Karpas-422 (cell line): ENCODE measurements around the gene ZNF212. TPM values are rescaled to one million over a fixed set of nuclear protein-coding genes. Genes with fewer than 3 reads are reported as not detected.

Experiments used
- DNase-seq: peaks from one replicate; pipeline ENCODE4 v3.0.0-alpha.2; 2015
- H2AFZ ChIP-seq: fragments of 200-600 bp; sonication (generic); 2 replicates; pipeline ENCODE4 v1.6.1; 2014; ENCODE audit warnings: antibody characterized with exemption, low read length, mixed read lengths
- H3K27ac ChIP-seq: fragments of 200-600 bp; sonication (generic); 2 replicates; pipeline ENCODE4 v1.5.1; 2014; ENCODE audit warnings: mild to moderate bottlenecking, low read length, moderate library complexity
- H3K27me3 ChIP-seq: fragments of 200-600 bp; sonication (generic); 2 replicates; pipeline ENCODE4 v1.6.1; 2014; ENCODE audit warnings: low read length, mixed read lengths
- H3K36me3 ChIP-seq: fragments of 200-600 bp; sonication (generic); 2 replicates; pipeline ENCODE4 v1.6.1; 2014; ENCODE audit warnings: low read length, mixed read lengths; ENCODE audit not compliant: insufficient read depth
- H3K4me1 ChIP-seq: fragments of 200-600 bp; sonication (generic); 2 replicates; pipeline ENCODE4 v1.6.1; 2014; ENCODE audit warnings: mild to moderate bottlenecking, low read length, mixed read lengths
- H3K4me2 ChIP-seq: fragments of 200-600 bp; sonication (generic); 2 replicates; pipeline ENCODE4 v1.6.1; 2014; ENCODE audit warnings: low read length, low read depth, mild to moderate bottlenecking; ENCODE audit not compliant: poor library complexity, severe bottlenecking
- H3K4me3 ChIP-seq: fragments of 200-600 bp; sonication (generic); 2 replicates; pipeline ENCODE4 v1.5.1; 2014; ENCODE audit warnings: mild to moderate bottlenecking, antibody characterized with exemption, low read length, mixed read lengths
- H3K79me2 ChIP-seq: fragments of 200-600 bp; sonication (generic); 2 replicates; pipeline ENCODE4 v1.6.1; 2014; ENCODE audit warnings: mild to moderate bottlenecking, low read length, mixed read lengths
- H3K9ac ChIP-seq: fragments of 200-600 bp; sonication (generic); 2 replicates; pipeline ENCODE4 v1.6.0; 2014; ENCODE audit warnings: low read length
- H3K9me2 ChIP-seq: fragments of 200-600 bp; sonication (generic), shearing (Covaris generic); replicated peaks from 2 replicates; pipeline ENCODE4 v1.6.0; 2014; ENCODE audit warnings: mild to moderate bottlenecking, low read length, moderate library complexity; ENCODE audit not compliant: insufficient read depth
- H3K9me3 ChIP-seq: fragments of 300-700, 200-600 bp; sonication (generic); 2 replicates; pipeline ENCODE4 v1.6.1; 2014; ENCODE audit warnings: low read length, mixed read lengths
- H4K20me1 ChIP-seq: fragments of 200-600 bp; sonication (generic); 2 replicates; pipeline ENCODE4 v1.6.1; 2014; ENCODE audit warnings: mild to moderate bottlenecking, antibody characterized with exemption, low read length, low read depth; ENCODE audit not compliant: insufficient read depth
- total RNA-seq: library from RNA; depleted of rRNA; stranded (reverse); fragments of >200 nt; shearing (Covaris generic); gene quantifications from 2 replicates; pipeline ENCODE4 v1.2.3, GENCODE V29; 2014; ENCODE audit warnings: low replicate concordance

The ZNF212 gene
- total RNA-seq, 1 experiment from 2014 or later = 3.5 TPM

DNA sequence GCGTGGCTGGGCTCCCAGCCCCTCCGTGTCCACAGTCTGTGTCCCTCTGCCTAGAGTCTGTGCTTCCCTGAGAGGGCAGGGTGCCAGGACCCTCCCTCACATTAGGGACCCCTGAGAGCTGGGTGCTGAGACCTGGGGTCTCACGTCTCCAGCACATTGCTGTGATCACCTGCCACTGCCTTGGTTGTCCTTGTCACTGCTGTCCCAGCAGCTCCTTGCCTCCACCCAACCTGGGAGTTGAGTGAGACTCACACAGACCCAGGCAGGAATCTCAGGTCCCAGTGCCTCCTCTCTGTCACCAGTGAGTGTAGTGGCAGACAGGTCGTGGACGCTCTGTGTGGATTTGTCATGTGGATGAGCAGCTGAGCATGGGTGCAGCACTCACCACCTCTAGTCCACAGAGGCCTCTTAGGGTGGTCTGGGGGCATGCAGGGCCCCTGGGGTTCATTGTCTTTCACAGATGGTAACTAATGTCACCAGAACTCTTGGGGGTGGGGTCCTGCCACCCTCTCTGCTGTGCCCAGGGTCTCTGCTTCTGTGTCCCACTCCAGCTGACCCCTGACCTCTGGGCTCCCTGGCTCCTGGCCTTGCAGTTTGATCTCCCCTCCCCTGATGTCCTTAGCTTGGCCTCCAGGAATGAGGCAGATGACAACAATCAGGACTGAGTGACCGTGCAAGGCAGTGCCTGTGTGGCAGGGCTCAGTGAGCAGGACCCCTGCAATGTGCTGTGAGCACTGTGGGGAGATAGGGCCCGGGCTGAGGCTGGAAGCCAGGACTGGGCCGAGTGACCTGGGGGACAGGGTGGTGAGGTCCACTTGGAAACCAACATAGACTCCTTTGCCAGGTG lies 41.4 kb downstream of the ZNF212 start:
- Histone ChIP-seq H3K4me2 (no peak overlapping the region), H4K20me1 (no peaks in the 10 kb centered on the region), H3K9me3 (no peaks in the 10 kb centered on the region), H3K4me3 (no peak overlapping the region), H2AFZ (no peak overlapping the region), H3K27ac (no peak overlapping the region), H3K79me2 (no peaks in the 10 kb centered on the region), H3K4me1 (no peaks in the 10 kb centered on the region; the same call in 1 of the 2 replicates), H3K36me3 (peaks cover 19% of the 10 kb centered on the region; the same call in 1 of the 2 replicates), H3K27me3 (no peaks in the 10 kb centered on the region), H3K9me2 (no peaks in the 10 kb centered on the region), H3K9ac (no peak overlapping the region)
- DNase-seq = no peak

DNA sequence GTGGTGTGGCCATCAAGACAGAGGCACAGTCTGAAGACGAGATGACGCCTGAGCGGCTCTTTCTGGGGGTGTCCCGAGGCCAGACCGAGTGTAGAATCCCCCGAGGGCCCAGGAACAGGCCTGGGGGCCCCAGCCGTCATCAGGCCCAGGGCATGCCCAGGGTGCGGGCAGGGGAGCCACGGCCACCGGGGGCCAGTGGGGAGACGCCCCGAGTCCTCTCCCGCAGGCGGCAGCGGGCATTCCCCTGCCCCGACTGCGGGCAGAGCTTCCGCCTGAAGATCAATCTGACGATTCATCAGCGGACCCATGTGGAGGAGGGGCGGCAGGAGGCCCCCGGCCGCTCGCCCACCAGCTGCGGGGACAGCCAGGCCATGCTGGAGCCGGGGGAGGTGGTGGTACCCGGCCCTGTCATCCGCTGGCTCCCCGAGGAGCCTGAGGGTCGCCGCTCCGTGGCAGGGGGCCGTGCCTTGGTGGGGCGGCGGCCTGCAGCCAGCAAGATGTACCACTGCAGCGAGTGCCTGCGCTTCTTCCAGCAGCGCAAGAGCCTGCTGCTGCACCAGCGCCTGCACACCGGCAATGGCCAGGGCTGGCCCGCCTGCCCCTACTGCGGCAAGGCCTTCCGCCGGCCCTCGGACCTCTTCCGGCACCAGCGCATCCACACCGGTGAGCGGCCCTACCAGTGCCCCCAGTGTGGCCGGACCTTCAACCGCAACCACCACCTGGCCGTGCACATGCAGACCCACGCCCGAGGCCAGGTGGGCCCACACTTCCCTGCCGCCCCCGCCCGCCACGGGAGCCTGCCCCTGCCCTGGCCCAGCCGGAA lies 42.3 kb downstream of the ZNF212 start:
- Histone ChIP-seq H3K9me2 (no peaks in the 10 kb centered on the region), H3K4me2 (no peak overlapping the region), H2AFZ (no peak overlapping the region), H3K9me3 (no peaks in the 10 kb centered on the region), H3K36me3 (peaks cover 16% of the 10 kb centered on the region; the same call in 1 of the 2 replicates), H3K27me3 (no peaks in the 10 kb centered on the region), H3K4me1 (no peaks in the 10 kb centered on the region; the same call in 1 of the 2 replicates), H4K20me1 (no peaks in the 10 kb centered on the region), H3K79me2 (no peaks in the 10 kb centered on the region), H3K4me3 (no peak overlapping the region), H3K9ac (no peak overlapping the region), H3K27ac (no peak overlapping the region)
- DNase-seq = no peak

DNA sequence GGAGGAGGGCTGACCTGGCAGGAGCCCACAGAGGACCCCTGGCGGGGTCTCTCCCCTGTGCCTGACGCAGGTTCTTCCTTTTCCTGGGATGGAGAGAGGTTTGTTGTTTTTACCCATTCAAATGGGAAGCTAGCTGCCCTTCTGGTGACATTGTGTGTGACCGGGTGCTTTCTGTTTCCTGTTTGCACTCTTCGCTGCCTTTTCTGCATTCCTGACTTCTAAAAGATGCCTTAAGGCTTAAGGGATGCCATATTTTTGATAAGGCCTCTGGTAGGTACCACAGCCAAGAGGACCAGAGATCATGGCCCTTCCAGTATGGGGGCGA lies 42.8 kb downstream of the ZNF212 start:
- Histone ChIP-seq H2AFZ (no peak overlapping the region), H3K27me3 (no peaks in the 10 kb centered on the region), H3K9me2 (no peaks in the 10 kb centered on the region), H3K4me2 (no peak overlapping the region), H3K27ac (no peak overlapping the region), H3K79me2 (no peaks in the 10 kb centered on the region), H3K4me3 (no peak overlapping the region), H3K4me1 (no peaks in the 10 kb centered on the region; the same call in 1 of the 2 replicates), H3K36me3 (peaks cover 15% of the 10 kb centered on the region; the same call in 1 of the 2 replicates), H3K9ac (no peak overlapping the region), H3K9me3 (no peaks in the 10 kb centered on the region), H4K20me1 (no peaks in the 10 kb centered on the region)
- no peak for DNase-seq

DNA sequence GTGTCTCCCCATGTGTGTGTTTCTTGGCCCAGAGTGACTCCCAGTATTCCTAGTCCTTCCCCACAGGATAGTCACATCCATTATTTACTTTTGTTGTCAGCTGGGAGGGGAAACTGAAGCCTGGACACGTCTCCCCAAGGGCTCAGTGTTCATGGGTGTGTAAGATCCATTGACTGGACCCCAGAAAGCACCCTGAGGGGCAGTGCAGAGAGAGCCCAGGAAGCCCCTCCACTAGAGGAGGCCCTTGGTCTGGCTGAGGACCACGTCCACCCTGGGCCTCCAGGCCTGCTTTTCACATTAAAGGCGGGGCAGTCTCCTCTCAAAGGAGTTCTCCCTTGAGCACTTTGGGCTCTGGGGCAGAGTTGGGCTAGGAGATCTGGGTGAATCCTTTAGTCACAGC lies 43.9 kb downstream of the ZNF212 start:
- H3K36me3 ChIP-seq = peaks cover 14% of the 10 kb centered on the region; the same call in 1 of the 2 replicates
- H3K4me1 ChIP-seq = no peaks in the 10 kb centered on the region; the same call in 1 of the 2 replicates
- H3K4me2 ChIP-seq = no peak overlapping the region
- H3K9me3 ChIP-seq = no peaks in the 10 kb centered on the region
- no peaks in the 10 kb centered on the region for H3K79me2 ChIP-seq
- no peak overlapping the region for H3K27ac ChIP-seq
- no peak overlapping the region for H3K4me3 ChIP-seq
- H3K9me2 ChIP-seq = no peaks in the 10 kb centered on the region
- H2AFZ ChIP-seq = no peak overlapping the region
- no peak for DNase-seq
- no peaks in the 10 kb centered on the region for H4K20me1 ChIP-seq
- H3K27me3 ChIP-seq = no peaks in the 10 kb centered on the region
- H3K9ac ChIP-seq = no peak overlapping the region

DNA sequence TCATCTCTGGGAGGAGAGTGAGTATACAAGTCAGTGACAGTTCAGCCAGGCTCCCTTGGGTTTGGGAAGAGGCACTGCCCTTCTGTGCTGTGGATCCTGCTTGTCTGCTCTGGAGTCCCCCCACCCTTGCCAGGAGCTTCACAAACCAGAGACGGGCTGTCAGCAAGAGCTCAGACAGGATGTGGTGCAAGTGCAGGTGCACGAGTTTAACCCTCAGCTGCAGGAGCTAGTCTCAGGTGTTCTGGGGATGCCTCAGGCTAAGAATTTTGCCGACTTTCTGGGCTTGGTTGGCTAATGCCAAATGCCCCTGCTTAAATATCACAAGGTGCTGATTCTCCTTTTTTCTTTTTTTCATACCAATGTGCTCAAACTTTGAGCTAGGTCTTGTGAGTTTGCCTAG lies 44.9 kb downstream of the ZNF212 start:
- DNase-seq = no peak

DNA sequence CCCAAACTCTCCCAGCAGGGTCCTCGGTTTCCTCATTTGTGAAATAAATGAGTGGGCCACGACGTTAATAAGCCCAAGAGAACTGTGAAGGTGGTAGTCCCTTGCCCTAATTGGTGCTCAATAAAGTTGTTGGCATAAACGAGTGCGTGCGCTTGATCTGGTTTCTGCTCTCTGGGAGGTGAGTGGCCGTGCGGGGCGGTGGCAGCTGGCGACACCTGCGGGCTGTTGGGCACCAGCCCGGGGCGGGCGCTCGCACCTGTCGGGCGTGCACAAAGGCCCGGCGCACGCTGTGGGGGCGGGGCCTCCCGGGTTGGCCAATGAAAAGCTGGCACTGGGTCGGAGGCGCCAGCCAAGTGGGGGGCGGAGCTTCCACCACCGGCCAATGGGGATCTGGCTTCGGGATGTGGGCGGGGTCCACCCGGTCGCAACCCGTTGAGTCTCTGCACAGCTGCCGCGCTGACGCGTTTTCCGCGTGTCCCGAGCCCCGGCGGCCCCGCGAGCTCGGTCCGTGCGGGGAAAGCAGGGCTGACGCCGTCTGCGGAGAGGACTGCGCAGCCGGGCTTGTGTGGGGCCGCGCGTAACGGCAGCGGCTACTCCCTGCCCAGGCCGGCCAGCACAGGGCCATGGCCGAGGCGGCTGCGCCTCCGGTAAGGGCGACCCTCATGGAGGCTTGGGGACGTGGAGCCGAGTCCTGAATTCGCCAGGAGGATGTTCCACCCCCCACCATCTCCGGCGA lies 45.6 kb downstream of the ZNF212 start:
- no peaks in the 10 kb centered on the region for H3K27me3 ChIP-seq
- no peak overlapping the region for H3K4me2 ChIP-seq
- H3K4me3 ChIP-seq = no peak overlapping the region
- DNase-seq = no peak
- no peaks in the 10 kb centered on the region for H4K20me1 ChIP-seq
- H3K79me2 ChIP-seq = no peaks in the 10 kb centered on the region
- no peak overlapping the region for H3K27ac ChIP-seq
- H2AFZ ChIP-seq = no peak overlapping the region
- peaks cover 9% of the 10 kb centered on the region; the same call in 1 of the 2 replicates for H3K36me3 ChIP-seq
- H3K4me1 ChIP-seq = peaks cover 9% of the 10 kb centered on the region
- H3K9me3 ChIP-seq = no peaks in the 10 kb centered on the region
- no peak overlapping the region for H3K9ac ChIP-seq
- no peaks in the 10 kb centered on the region for H3K9me2 ChIP-seq

More for the DNA sequence above, 44.9 kb downstream of the ZNF212 start:
- peaks cover 9% of the 10 kb centered on the region; the same call in 1 of the 2 replicates for H3K36me3 ChIP-seq
- no peaks in the 10 kb centered on the region for H4K20me1 ChIP-seq
- no peaks in the 10 kb centered on the region for H3K9me3 ChIP-seq
- H3K27me3 ChIP-seq = no peaks in the 10 kb centered on the region
- no peaks in the 10 kb centered on the region for H3K79me2 ChIP-seq
- H3K9me2 ChIP-seq = no peaks in the 10 kb centered on the region
- no peak overlapping the region for H3K4me2 ChIP-seq
- no peak overlapping the region for H3K4me3 ChIP-seq
- H3K4me1 ChIP-seq = peaks cover 3% of the 10 kb centered on the region
- H3K27ac ChIP-seq = no peak overlapping the region
- H3K9ac ChIP-seq = no peak overlapping the region
- H2AFZ ChIP-seq = no peak overlapping the region

DNA sequence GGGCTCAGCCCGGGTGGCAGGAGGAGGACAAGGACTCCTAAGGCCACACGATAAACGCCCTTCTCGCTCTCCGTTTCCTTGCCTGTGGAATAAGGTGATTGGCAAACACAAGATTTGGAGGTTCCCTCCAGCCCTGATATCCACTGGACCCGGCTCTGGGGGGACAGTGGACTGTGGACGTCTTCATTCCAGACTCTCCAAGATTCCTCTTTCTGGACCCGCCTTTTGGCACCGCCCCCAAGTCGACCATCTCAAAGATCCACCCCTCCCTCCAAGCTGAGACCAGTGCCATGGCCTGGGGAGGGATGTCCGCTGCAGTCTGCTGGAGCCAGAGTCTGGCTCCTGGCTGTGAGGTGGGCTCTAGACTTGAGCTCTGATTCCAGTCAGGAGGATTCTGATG lies 46.2 kb downstream of the ZNF212 start:
- Histone ChIP-seq H3K4me2 (no peak overlapping the region), H3K27ac (no peak overlapping the region), H3K27me3 (no peaks in the 10 kb centered on the region), H2AFZ (no peak overlapping the region), H4K20me1 (no peaks in the 10 kb centered on the region), H3K36me3 (peaks cover 9% of the 10 kb centered on the region; the same call in 1 of the 2 replicates), H3K9me3 (no peaks in the 10 kb centered on the region), H3K4me3 (no peak overlapping the region), H3K4me1 (peaks cover 15% of the 10 kb centered on the region), H3K9ac (no peak overlapping the region), H3K9me2 (no peaks in the 10 kb centered on the region), H3K79me2 (no peaks in the 10 kb centered on the region)
- no peak for DNase-seq
